Endothelial cell of umbilical vein (primary cell): Measurements from ENCODE around the gene MEF2D.

Experiments
- MYC ChIP-seq: IDR thresholded peaks from one replicate; pipeline ENCODE4 v1.6.1; 2011; ENCODE audit warnings: mild to moderate bottlenecking, low read depth, low read length
- POLR2A ChIP-seq: IDR thresholded peaks from 2 replicates; pipeline ENCODE4 v1.6.1; 2012; ENCODE audit warnings: low read depth, mild to moderate bottlenecking, control low read depth, low read length
- TF ChIP-seq, protein P1 (sequence below), 2 donors: IDR thresholded peaks; 1 replicate in 1 of 2; 2 replicates in 1 of 2; pipeline ENCODE4 v1.5.1; 2011; ENCODE audit warnings: low read length in 2 of 2, mild to moderate bottlenecking in 2 of 2, moderate library complexity in 2 of 2, control low read depth in 1 of 2, inconsistent platforms in 1 of 2, low read depth in 1 of 2; ENCODE audit not compliant: insufficient read depth in 1 of 2; ENCODE audit errors: extremely low read depth in 1 of 2

DNA sequence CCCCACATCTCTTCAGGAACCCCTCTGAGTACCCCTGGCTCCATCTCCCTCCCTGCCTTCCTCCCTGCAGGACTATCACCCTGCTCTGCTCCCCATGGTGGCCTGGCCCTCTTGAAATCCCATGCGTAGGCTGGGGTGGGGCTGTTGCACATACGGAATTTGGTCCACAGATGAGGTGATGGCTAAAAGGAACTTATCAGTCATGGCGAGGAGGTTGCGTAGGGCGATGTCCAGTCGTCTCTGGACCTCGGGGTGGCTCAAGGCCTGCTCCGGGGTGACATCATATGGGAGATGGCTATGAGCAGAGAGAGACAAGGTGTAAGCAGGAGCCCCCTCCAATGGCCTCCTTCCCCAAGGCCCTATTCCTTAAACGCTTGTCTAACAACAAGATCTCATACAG, 36.5 kb upstream of the MEF2D start:
- TF ChIP-seq POLR2A (no peak), MYC (no peak)
- TF ChIP-seq, protein P1, sequence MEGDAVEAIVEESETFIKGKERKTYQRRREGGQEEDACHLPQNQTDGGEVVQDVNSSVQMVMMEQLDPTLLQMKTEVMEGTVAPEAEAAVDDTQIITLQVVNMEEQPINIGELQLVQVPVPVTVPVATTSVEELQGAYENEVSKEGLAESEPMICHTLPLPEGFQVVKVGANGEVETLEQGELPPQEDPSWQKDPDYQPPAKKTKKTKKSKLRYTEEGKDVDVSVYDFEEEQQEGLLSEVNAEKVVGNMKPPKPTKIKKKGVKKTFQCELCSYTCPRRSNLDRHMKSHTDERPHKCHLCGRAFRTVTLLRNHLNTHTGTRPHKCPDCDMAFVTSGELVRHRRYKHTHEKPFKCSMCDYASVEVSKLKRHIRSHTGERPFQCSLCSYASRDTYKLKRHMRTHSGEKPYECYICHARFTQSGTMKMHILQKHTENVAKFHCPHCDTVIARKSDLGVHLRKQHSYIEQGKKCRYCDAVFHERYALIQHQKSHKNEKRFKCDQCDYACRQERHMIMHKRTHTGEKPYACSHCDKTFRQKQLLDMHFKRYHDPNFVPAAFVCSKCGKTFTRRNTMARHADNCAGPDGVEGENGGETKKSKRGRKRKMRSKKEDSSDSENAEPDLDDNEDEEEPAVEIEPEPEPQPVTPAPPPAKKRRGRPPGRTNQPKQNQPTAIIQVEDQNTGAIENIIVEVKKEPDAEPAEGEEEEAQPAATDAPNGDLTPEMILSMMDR (IDR thresholded peaks at IDR 0.05; ENCODE audit: extremely low read depth in 1 of 2, insufficient read depth in 1 of 2, low read depth in 1 of 2, low read length in 2 of 2): no peak
